Mucosa of stomach (tissue), 1 donor: ENCODE measurements around the gene SPRED2.

ENCODE experiments used
- H3K27me3 ChIP-seq: one replicate; pipeline ENCODE4 v1.7.0; 2013; ENCODE audit warnings: mild to moderate bottlenecking, low read length; ENCODE audit not compliant: control insufficient read depth, insufficient read depth
- H3K36me3 ChIP-seq: one replicate; pipeline ENCODE4 v1.7.0; 2013; ENCODE audit warnings: low read length; ENCODE audit not compliant: control insufficient read depth, insufficient read depth
- H3K4me1 ChIP-seq: one replicate; pipeline ENCODE4 v1.7.0; 2013; ENCODE audit warnings: mild to moderate bottlenecking, low read length; ENCODE audit not compliant: control insufficient read depth, insufficient read depth
- H3K4me3 ChIP-seq: one replicate; pipeline ENCODE4 v1.7.0; 2013; ENCODE audit warnings: low read length
- H3K9ac ChIP-seq: one replicate; pipeline ENCODE4 v1.7.0; 2013; ENCODE audit warnings: mild to moderate bottlenecking, low read length, moderate library complexity
- H3K9me3 ChIP-seq: one replicate; pipeline ENCODE4 v1.7.0; 2013; ENCODE audit warnings: mild to moderate bottlenecking, low read length, moderate library complexity; ENCODE audit not compliant: control insufficient read depth
- donor health status: Pancreatic carcinoma.

Gene SPRED2

GRCh38 chr2:65379223-65379622 is 53.2 kb downstream of the SPRED2 start:
- H3K9ac ChIP-seq = no peak overlapping the region
- H3K9me3 ChIP-seq = no peaks in the 10 kb centered on the region
- H3K27me3 ChIP-seq = no peaks in the 10 kb centered on the region
- H3K4me1 ChIP-seq = peaks cover 83% of the 10 kb centered on the region
- H3K4me3 ChIP-seq = no peak overlapping the region
- no peaks in the 10 kb centered on the region for H3K36me3 ChIP-seq

DNA sequence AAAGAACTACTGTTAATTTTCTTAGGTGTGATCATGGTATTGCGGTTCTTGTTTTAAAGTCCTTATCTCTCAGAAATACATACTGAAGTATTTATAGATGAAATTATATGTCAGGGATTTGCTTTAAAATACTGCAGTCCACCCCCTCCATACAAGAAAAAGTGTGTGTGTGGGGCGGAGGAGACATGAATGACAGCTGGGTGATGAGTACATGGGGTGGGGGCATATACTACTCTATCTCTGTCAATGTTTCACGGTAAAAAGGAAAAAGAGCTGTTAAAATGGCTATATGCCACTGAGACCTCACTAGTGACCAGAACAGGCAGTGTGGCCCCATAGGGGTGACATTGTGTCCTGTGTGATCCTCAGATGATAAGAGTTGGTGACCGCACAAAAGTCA is 54.1 kb downstream of the SPRED2 start:
- H3K4me3 ChIP-seq = no peak overlapping the region
- H3K9ac ChIP-seq = no peak overlapping the region
- H3K36me3 ChIP-seq = no peaks in the 10 kb centered on the region
- peaks cover 82% of the 10 kb centered on the region for H3K4me1 ChIP-seq
- H3K27me3 ChIP-seq = no peaks in the 10 kb centered on the region
- no peaks in the 10 kb centered on the region for H3K9me3 ChIP-seq

- Histone ChIP-seq H3K36me3 (no peaks in the 10 kb centered on the region), H3K27me3 (no peaks in the 10 kb centered on the region), H3K4me1 (peaks cover 82% of the 10 kb centered on the region), H3K4me3 (no peak overlapping the region), H3K9me3 (no peaks in the 10 kb centered on the region), H3K9ac (no peak overlapping the region)
Measured at GRCh38 chr2:65377556-65378192, 54.7 kb downstream of the SPRED2 start.

GRCh38 chr2:65375723-65376122 is 56.7 kb downstream of the SPRED2 start:
- Histone ChIP-seq H3K4me3 (no peak overlapping the region), H3K36me3 (no peaks in the 10 kb centered on the region), H3K9ac (no peak overlapping the region), H3K9me3 (no peaks in the 10 kb centered on the region), H3K27me3 (no peaks in the 10 kb centered on the region), H3K4me1 (peaks cover 85% of the 10 kb centered on the region)

DNA sequence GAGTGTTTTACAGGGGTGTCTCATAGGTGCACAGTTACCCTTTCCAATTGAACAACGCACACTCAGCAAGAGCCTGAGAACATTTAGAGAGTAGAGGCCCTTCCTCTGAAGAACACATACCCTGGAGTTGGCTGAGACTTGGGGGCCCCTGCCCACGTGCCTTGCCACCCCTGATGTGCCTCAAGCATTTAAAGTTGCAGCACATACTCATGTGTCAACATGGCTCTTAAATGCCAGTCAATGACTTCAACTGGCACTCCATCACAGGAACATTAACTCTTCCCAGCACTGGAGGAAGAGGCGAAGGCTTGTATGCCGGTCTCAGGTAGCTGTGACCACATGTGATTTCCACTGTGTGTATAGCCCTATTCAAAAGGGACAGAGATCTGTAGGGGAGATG is 57.4 kb downstream of the SPRED2 start:
- peaks cover 86% of the 10 kb centered on the region for H3K4me1 ChIP-seq
- no peaks in the 10 kb centered on the region for H3K9me3 ChIP-seq
- H3K9ac ChIP-seq = no peak overlapping the region
- H3K36me3 ChIP-seq = no peaks in the 10 kb centered on the region
- no peaks in the 10 kb centered on the region for H3K27me3 ChIP-seq
- no peak overlapping the region for H3K4me3 ChIP-seq

DNA sequence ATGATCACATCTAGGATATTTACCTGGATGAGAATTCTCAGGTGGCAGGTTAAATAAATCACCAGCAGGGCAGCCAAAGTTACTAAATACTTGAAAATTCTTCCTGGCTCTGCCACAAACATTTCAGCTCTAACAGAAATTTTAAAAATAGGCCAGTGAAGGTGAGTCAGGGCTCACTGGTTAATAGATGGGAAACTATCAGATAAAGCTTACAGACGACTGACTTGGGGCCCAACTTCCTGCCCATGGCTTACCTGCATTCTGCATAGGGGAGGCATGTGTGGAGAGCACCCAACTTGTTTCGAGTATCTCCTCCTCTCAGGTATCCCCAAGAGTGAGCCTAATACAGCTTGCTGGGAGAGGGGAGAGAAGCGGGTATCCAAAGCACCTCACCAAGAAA is 57.8 kb downstream of the SPRED2 start:
- Histone ChIP-seq H3K27me3 (no peaks in the 10 kb centered on the region), H3K9me3 (no peaks in the 10 kb centered on the region), H3K9ac (no peak overlapping the region), H3K4me3 (no peak overlapping the region), H3K4me1 (peaks cover 83% of the 10 kb centered on the region), H3K36me3 (no peaks in the 10 kb centered on the region)

DNA sequence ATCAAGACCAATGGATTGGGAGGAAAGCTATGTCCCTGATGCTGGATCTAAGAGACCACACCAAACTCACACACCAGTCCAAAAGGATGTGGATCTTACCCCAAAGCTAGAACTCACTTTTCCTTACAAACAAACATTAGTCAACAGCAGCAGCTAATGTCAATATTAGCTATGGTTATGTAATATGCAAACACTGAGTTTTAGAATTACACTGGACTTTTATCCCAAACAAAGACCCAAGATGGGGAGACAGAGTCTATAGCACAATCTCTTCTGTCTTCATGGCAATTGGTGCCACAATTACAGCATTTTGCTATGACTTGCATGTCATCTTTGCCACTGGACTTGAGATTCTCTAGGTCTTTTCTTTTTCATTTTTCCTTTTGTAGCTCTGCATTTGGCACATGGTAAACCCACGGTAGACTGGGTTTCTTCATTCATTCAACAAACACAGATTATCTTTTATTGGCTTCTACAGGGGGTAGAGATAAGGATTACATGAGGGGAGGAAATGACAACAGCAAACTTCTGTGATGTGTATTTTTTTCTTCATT is 59.0 kb downstream of the SPRED2 start:
- peaks cover 72% of the 10 kb centered on the region for H3K4me1 ChIP-seq
- H3K36me3 ChIP-seq = no peaks in the 10 kb centered on the region
- no peaks in the 10 kb centered on the region for H3K27me3 ChIP-seq
- H3K9ac ChIP-seq = no peak overlapping the region
- H3K4me3 ChIP-seq = no peak overlapping the region
- no peaks in the 10 kb centered on the region for H3K9me3 ChIP-seq

- Histone ChIP-seq H3K27me3 (no peaks in the 10 kb centered on the region), H3K36me3 (no peaks in the 10 kb centered on the region), H3K4me3 (no peak overlapping the region), H3K9ac (no peak overlapping the region), H3K9me3 (no peaks in the 10 kb centered on the region), H3K4me1 (peaks cover 67% of the 10 kb centered on the region)
Measured at GRCh38 chr2:65372619-65373018, 59.8 kb downstream of the SPRED2 start.

- H3K4me1 ChIP-seq = peaks cover 73% of the 10 kb centered on the region
- no peaks in the 10 kb centered on the region for H3K9me3 ChIP-seq
- H3K9ac ChIP-seq = no peak overlapping the region
- no peaks in the 10 kb centered on the region for H3K27me3 ChIP-seq
- no peaks in the 10 kb centered on the region for H3K36me3 ChIP-seq
- H3K4me3 ChIP-seq = no peak overlapping the region
Measured at GRCh38 chr2:65371074-65371434, 61.3 kb downstream of the SPRED2 start.

DNA sequence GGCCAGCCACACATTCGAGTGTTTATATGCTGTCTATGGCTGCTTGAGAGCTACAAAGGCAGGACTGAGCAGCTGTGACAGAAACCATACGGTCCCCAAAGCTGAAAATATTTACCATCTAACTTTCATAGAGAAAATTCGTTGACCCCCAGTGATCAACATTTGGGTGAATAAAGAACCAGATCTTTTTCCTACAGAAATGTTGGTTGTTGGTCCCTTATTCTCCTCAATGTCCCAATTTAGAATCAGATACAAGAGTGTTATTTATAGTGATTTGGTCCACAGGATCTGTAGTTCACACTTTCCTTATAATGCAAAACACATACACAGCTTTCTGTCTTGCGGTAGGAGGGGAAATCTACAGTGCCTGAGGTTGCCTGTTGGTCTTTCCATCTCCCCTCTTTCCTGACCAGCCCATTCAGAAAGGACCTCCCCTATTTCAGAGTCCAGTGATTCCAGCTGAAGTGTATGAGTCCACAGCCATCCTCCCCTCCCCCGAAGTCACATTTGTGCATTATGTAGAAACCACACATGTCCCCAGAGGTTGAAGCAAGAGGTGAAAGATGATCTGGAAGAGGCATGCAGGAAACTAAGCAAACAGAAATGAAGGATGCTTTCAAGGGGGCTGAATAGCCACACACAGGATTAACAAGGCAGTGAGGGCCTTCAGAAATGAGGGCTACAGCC is 61.9 kb downstream of the SPRED2 start:
- no peaks in the 10 kb centered on the region for H3K36me3 ChIP-seq
- no peaks in the 10 kb centered on the region for H3K27me3 ChIP-seq
- H3K4me1 ChIP-seq = peaks cover 73% of the 10 kb centered on the region
- H3K4me3 ChIP-seq = no peak overlapping the region
- no peaks in the 10 kb centered on the region for H3K9me3 ChIP-seq
- H3K9ac ChIP-seq = no peak overlapping the region

- H3K9ac ChIP-seq = no peak overlapping the region
- H3K4me3 ChIP-seq = no peak overlapping the region
- H3K4me1 ChIP-seq = peaks cover 71% of the 10 kb centered on the region
- H3K36me3 ChIP-seq = no peaks in the 10 kb centered on the region
- no peaks in the 10 kb centered on the region for H3K9me3 ChIP-seq
- H3K27me3 ChIP-seq = no peaks in the 10 kb centered on the region
Measured at GRCh38 chr2:65369980-65370379, 62.4 kb downstream of the SPRED2 start.

GRCh38 chr2:65369574-65369973 is 62.8 kb downstream of the SPRED2 start:
- H3K9me3 ChIP-seq = no peaks in the 10 kb centered on the region
- H3K4me3 ChIP-seq = no peak overlapping the region
- H3K36me3 ChIP-seq = no peaks in the 10 kb centered on the region
- no peak overlapping the region for H3K9ac ChIP-seq
- no peaks in the 10 kb centered on the region for H3K27me3 ChIP-seq
- H3K4me1 ChIP-seq = peaks cover 67% of the 10 kb centered on the region
